NCI-H510A (cell line): ENCODE results near the gene WIF1.

Experiments used
- DNase-seq: peaks from one replicate; lab custom pipeline; 2025; lab: John Stamatoyannopoulos, UW

WIF1 gene, protein sequence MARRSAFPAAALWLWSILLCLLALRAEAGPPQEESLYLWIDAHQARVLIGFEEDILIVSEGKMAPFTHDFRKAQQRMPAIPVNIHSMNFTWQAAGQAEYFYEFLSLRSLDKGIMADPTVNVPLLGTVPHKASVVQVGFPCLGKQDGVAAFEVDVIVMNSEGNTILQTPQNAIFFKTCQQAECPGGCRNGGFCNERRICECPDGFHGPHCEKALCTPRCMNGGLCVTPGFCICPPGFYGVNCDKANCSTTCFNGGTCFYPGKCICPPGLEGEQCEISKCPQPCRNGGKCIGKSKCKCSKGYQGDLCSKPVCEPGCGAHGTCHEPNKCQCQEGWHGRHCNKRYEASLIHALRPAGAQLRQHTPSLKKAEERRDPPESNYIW

DNA sequence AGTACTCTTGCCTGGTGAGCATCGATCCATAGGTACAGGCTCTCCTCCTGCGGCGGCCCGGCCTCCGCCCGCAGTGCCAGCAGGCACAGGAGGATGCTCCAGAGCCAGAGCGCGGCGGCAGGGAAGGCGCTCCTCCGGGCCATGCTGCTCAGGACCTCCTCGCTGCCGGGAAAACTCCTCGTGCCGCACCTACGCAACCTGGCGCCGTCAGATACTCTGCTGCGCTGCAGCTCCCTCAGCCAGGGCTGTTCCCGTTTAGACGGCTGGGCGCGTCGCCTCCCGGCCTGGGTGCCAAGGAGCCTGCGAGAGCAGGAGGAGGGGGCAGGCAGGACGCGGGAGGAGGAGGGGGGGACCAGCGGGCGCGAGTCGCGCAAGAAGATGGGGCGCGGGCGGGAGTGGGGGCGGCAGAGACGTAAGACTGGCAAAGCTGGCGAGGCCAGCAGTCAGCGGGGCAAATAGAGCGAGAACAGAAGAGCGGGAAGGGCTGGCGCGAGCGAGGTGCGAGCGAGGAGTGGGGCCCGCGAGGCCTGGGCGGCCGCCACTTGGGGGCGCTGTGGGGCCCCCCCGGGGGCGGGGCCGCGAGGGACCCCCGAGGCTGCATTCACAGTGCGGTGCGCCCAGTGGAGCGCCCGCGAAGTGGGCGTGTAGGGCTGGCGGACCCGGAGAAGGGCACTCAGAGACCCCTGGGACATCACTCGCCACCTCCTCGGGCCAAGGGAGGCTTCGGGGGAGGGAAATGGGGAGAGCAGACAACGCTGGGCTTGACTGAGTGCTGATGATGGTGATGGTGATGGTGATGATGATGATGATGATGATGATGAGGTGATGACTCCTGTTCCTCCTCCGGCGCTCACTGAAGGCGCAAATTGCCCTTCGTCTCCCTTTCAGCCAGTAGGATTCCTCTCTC, at the start of gene WIF1:
Gene WIF1 (minus strand): TSS at position 257 of the 907 bp plus-strand sequence. CDS start 114 bp downstream, at position 143.
- DNase-seq, result peak; percentile 57

DNA sequence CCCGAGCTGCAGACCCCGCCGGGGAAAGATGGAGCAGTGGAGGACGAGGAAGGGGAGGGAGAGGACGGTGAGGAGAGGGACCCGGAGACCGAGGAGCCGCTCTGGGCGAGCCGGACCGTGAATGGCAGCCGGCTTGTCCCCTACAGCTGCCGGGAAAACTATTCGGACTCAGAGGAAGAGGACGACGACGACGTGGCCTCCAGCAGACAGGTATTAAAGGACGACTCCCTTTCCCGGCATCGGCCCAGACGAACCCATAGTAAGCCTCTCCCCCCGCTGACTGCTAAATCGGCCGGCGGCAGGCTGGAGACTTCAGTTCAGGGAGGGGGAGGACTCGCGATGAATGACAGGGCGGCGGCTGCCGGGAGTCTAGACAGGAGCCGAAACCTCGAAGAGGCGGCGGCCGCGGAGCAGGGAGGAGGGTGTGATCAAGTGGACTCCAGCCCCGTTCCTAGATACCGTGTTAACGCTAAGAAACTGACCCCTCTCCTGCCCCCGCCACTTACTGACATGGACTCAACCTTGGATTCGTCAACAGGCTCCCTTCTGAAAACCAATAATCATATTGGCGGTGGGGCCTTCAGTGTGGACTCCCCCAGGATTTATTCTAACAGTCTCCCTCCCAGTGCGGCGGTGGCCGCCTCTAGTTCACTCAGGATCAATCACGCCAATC, 49.2 kb upstream of the WIF1 start:
- peak; percentile 49 for DNase-seq

DNA sequence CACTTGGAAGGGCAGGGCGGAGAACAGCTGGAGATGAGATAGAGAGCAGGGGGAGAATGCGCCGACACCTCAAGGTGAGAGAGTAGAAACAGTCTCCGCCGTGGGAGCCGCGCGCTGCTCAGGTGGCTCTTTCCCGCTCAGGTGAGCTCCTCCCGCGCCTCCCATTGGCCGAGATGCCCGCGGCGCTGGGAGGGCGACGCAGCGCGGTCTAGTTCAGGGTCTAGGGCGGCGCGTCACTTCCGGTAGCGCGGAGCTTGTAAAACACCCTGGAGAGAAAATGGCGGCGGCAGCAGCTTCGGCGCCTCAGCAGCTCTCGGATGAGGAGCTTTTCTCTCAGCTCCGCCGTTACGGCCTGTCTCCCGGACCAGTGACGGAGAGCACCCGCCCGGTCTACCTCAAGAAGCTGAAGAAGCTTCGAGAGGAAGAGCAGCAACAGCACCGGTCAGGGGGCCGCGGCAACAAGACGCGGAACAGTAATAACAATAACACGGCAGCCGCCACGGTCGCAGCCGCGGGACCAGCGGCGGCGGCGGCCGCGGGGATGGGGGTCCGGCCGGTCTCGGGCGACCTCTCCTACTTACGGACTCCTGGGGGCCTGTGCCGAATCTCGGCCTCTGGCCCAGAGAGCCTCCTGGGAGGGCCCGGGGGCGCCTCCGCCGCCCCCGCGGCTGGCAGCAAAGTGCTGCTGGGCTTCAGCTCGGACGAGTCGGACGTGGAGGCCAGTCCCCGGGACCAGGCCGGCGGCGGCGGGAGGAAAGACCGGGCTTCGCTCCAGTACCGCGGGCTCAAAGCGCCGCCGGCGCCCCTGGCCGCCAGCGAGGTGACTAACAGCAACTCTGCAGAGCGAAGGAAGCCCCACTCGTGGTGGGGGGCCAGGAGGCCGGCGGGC, 48.5 kb upstream of the WIF1 start, which contains the start of gene LEMD3:
Gene LEMD3 (plus strand): TSS at position 264 of the 889 bp plus-strand sequence. CDS start 14 bp downstream, at position 278.
- peak; percentile 98 for DNase-seq

DNA sequence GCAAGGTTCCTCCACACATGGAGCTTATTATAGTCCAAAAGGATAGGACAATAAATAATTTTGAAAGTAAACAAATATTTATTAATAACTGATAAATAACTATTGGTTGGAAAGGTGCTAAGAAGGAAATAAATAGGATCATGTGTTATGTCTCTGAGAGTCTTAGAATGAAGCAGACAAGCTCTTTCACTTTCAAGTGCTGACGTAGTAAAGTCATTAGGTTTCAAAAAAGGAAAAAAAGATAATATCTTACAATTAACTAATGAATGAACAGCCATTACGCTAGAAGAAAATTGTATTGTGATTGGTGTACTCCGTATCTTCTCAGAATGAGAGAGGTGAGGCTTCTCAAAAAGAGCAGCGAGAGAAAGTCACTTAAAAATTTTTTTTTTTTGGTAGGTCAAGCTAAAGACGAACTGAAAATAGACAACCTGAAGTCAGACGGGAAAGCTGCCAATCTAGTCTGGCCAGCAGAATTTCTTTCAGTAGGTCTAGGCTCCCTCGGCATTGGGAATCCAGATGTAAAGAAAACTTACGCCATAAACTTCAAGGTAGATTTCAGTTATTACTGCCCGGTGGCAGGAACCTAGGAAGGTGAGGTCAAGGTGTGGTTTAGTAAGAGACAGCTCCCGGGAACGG, 47.7 kb upstream of the WIF1 start:
- DNase-seq, result no peak

DNA sequence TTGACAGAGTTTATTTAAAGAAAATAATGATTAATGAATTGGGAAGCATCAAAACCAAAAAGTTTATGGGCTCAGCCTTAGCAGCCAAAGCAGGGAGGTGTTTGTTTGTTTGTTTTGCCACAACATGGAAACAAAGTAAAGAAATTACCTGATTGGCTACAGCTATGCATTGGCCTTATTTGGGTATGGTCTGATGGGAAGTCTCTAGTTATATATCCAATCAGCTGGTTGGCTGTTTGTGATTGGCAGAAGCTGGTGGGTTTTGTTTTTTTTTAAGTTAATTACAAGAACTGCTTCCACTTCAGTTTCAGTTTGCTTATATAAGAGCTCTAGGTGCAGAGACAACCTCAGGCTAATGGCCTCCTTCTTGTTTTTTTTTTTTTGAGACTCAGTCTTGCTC, 43.7 kb upstream of the WIF1 start:
- DNase-seq, result no peak

DNA sequence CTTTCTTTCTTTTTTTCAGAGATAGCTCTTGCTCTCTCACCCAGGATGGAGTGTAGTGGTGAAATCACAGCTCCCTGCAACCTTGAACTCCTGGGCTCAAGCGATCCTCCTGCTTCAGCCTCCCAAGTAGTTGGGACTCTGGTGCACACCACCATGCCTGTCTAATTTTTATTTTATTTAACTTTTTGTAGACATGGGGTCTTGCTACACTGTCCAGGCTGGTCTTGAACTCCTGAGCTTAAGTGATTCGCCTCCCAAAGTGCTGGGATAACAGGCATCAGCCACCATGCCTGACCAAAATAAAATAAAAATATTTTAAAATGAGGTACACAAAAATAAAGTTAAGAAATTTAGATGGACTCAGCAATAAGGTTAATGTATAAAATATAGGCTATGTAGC, 43.1 kb upstream of the WIF1 start:
- no peak for DNase-seq

DNA sequence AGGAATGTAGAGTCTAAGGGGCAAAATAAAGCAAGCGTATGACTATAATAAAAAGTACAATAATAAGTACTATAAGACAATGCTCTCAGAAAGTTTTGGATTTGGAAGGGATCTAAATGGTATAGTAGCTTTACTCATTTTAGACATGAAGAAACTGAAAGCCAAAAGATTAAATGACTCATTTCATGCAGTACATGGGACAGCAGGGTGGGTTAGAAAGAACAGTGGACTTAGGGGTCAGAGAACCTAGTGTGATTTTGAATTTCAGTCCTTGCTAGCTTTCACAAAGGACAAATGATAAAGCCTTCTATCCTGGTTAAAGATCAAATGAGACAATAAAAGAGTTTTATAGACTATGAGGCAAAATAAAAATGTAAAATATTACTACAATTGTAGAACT, 41.5 kb upstream of the WIF1 start:
- no peak for DNase-seq

DNA sequence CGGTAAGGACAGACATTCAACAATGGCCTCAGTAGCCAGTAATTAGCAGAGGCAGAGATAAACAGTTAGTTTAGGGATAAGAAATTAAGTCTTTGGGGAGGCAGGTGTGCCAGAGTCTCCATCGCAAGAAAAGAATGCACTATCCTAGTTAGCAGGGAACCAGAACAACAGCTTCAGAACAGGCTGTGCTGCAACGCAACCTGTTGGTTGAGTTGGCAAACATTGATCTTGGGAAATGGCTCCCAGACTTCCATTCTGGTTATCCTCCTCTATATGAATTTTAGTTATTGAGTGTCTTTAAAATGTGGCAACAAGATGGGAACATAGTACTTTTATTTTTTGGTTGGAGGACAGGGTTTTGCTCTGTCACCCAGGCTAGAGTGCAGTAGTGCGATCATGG, 36.0 kb upstream of the WIF1 start:
- no peak for DNase-seq

DNA sequence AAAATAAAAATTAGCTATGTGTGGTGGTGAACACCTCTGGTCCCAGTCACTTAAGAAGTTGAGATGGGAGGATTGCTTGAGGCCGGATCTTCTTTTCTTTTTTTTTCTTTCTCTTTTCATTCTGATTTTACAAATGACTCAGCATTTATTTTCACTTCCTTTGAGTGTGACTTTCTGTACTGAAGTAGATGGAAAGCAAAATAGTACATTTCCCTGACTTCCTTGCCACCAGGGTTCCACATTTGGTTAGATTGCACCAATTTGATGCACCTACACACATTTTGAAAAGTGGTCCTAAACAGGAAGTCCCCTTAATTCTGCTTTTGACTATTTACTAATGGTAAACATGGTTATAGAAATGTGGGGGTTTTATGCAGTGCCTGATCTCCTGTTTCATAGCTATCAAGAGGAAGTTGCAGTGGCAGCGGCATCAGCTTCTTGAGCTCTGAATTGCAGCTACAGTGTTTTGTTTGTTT, 35.3 kb upstream of the WIF1 start:
- DNase-seq, result no peak

DNA sequence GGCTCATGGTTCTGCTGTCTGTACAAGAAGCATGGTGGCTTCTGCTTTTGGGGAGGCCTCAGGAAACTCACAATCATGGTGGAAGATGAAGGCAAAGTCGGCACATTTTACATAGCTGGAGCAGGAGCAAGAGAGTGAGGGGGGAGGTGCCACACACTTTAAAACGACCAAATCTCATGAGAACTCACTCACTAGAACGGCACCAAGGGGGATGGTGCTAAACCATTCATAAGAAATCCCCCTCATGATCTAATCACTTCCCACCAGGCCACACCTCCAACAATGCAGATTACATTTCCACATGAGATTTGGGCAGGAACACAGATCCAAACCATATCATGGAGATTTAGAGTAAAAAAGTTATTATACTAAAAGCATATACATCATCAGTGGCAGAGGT, 34.7 kb upstream of the WIF1 start:
- DNase-seq, result no peak

DNA sequence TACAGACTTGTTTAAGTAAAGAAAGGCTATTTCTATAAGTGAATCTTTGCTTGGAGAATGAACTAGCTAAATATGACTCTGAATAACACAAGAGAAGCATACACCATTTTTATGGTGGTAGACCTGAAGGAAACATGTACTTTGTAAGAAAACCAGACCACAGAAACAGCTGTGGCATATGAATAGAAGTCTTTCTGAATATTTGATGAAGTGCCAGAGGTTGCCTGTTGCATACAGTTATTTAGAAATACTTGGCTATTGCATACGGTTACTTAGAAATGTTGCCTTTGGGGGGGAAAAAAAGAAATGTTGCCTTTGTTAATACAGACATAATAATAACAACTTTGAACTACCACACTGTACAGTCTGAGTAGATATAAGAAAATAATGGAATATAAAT, 31.5 kb upstream of the WIF1 start:
- DNase-seq, result no peak

DNA sequence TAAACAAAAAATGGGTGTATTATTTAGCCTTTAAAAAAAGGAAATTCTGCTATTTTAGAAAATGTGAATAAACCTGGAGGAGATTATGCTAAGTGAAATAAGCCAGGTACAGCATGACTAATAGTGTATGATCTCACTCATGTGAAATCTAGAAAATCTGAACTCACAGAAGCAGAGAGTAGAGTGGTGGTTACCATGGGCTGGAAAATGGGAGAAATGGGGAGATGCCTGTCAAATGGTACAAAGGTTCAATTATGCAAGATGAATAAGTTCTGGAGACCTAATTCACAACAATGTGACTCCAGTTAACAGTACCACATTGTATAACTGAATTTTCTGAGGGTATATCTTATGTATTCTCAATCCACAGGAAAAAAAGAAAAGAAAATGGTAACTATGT, 30.9 kb upstream of the WIF1 start:
- DNase-seq, result no peak

DNA sequence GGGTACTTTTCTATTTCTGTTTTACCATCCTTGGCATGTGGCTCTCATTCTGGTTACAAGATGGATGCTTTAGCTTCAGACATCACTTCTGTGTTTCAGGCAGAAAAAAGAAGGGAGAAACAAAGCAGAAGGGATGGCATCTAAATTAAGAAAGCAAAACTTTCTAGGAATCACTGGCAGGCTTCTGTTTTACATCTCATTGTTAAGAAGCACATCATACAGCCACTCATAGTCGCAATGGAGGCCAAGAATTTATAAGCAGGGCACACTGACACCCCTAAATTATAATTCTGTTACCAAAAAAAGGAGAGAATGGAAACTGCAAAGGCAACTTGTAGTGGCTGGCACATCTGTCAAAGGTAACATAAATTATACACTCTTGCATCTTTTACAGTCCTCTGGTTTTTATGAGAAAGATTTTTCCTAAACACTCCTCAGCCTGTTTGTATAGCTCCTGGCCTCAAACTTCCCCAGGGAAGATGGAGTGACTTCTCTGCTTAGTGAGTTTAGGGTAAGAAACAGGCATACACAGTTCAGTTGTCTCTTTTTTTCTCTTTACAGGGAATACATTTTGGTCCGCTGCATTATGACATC, 26.3 kb upstream of the WIF1 start:
- DNase-seq, result no peak

DNA sequence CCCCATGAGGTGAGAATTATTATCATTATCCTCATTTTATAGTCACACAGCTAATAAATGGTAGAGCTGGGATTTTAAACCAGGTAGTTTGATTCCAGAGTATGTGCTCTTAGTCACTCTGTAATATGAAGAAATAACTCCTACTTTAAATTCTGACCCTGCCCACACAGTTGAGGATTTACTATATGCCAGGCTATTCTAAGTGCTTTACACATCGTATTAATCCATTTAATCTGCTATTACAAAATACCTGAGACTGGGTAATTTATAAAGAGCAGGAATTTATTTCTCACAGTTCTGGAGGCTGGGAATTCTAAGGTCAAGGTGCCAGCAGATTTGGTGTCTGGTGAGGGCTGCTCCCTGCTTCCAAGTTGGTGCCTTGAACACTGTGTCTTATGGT, 19.6 kb upstream of the WIF1 start:
- no peak for DNase-seq

DNA sequence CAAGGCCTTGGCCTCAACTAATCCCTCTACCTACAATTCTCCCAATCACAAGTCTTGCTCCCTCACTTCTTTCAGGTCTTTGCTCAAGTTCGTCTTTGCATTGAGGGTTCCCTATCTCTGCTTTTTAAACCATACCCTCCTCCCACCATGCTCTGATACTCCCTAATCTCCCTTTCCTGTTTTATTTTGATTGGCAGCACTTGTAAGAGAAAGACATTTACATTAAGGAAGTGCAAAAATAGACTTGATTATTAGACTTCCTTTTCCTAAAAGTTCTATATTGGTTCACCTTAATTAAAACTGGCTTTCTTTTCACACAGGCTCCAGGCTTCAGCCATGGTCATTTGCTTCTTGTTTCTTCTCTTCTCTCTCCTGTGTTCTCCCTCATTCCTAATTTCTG, 18.3 kb upstream of the WIF1 start:
- no peak for DNase-seq

DNA sequence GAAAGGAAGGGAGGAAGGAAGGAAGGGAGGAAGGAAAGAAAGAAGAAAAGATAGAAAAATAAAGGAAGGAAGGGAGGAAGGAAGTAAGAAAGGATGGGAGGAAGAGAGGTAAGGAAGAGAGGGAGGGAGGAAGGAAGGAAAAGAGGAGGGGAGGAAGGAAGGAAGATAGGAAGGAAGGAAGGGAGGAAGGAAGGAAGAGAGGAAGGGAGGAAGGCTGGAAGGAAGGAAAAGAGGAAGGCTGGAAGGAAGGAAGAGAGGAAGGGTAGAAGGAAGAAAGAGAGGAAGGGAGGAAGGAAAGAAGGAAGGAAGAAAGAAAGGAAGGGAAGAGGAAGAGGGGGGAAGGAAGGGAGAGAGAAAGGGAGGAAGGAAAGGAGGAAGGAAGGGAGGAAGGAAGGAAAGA, 12.8 kb upstream of the WIF1 start:
- no peak for DNase-seq

DNA sequence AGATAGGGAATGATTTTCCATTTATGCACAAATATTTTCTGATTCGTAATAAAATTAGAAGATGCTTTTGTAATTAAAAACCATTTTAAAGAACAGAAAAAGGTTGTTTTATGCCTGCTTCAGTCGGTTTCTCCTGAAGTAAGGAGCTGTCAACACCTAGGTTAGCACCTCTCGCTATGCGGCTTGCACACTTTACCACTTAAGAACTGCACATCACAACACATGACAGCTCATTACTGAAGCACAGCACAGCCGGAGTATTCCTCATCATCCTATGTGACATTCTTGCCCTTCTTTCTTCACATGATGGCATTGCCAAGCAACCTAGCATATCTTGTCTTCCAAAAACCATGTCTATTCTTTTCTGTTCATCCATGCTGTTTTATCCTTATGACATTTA, 5.4 kb upstream of the WIF1 start:
- DNase-seq, result no peak

DNA sequence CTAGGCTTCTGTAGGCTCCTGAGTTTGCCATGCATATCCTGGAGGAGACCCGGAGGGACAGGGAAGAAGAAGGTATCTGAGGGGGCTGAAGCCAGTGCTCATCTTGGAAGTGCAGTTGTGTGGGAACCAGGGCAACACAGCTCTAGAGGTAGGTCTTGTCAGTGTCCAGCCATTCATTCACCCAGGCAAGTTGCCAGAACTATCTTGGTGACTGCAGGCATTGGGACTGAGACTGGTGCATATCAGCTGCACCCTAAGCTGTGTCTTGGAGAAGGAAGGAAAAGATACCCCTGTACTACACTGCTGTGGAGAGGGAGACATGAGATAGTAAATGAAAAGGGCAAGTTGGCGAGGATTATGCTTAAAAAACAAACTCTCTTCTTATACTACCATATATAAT, 4.9 kb upstream of the WIF1 start:
- no peak for DNase-seq

DNA sequence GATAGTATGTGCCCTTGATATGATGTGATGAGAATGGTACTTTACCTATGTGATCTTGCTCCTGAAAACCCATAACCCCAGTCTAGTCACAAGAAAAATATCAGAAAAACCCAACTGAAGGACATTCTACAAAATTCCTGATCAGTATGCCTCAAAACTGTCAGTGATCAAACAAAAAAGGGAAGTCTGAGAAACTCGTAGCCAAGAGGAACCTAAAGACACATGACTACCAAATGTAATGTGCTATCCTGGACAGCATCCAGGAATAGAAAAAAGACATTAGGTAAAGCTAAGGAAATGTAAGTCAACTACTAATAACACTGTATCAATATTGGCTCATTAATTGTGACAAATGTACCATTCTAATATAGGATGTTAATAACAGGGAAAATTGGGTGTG, 4.1 kb upstream of the WIF1 start:
- no peak for DNase-seq

DNA sequence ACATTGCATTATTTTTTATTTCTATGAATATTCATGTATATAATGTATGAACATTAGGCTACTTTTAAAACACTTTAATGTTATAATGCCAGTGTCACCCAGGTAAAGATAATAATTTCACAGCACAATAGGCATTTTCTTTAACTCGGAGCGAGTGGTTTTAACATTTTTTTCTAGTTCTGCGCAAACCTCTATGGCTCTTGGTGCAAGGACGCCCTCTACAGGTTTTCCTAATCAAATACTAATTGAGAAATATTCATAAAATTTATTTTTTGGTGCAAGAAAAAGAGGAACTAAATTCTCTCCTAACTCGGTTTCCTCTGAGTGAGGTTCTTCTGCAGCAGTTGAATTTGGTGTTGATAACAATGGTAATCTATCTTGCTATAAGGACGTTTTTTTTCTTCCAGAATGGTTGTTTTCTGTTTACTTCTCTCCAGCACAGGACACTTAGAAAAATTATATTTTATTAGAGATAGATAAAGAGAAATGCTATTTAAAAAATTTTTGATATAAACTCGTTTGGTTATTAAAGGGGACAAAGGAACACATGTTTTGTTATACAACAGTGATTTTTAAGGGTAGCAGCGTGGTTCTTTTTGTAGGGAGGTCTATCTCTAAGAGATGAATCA, 2.4 kb upstream of the WIF1 start:
- no peak for DNase-seq
